Fibroblast of lung (primary cell): ENCODE data around the gene PARD6B. TPM values are rescaled to one million over a fixed set of nuclear protein-coding genes. Genes with fewer than 3 reads are reported as not detected.

Source experiments
- DNase-seq, 2 donors: peaks; one replicate each; pipeline versions ENCODE4 v3.0.0 to v3.0.0-alpha.2; 2010; ENCODE audit warnings: low read depth in 2 of 2
- H2AFZ ChIP-seq: 2 replicates; pipeline ENCODE4 v1.5.1; 2012; ENCODE audit warnings: low read length, control low read depth, inconsistent platforms
- H3K27ac ChIP-seq: 2 replicates; pipeline ENCODE4 v1.5.1; 2011; ENCODE audit warnings: low read length, control low read depth; ENCODE audit not compliant: insufficient read depth
- H3K27me3 ChIP-seq: 2 replicates; pipeline ENCODE4 v1.5.1; 2011; ENCODE audit warnings: mild to moderate bottlenecking, low read length; ENCODE audit not compliant: control insufficient read depth, insufficient read depth
- H3K36me3 ChIP-seq: 2 replicates; pipeline ENCODE4 v1.5.1; 2011; ENCODE audit warnings: low read length; ENCODE audit not compliant: control insufficient read depth, insufficient read depth
- H3K4me1 ChIP-seq: 2 replicates; pipeline ENCODE4 v1.5.1; 2011; ENCODE audit warnings: low read length; ENCODE audit not compliant: control insufficient read depth, insufficient read depth; ENCODE audit errors: extremely low read depth
- H3K4me2 ChIP-seq: 2 replicates; pipeline ENCODE4 v1.5.1; 2011; ENCODE audit warnings: low read length, control low read depth; ENCODE audit not compliant: insufficient read depth; ENCODE audit errors: extremely low read depth
- H3K4me3 ChIP-seq, 4 experiments: fragments of 200-600 bp in 1 of 4; sonication (generic) in 1 of 4; replicated peaks in 1 of 4; 2 replicates each; pipeline ENCODE4 v1.5.1; 2011 to 2016; ENCODE audit warnings: low read length in 4 of 4, low read depth in 3 of 4, mild to moderate bottlenecking in 3 of 4, control low read depth in 2 of 4, inconsistent platforms in 1 of 4, mixed read lengths in 1 of 4; ENCODE audit not compliant: insufficient read depth in 1 of 4; ENCODE audit errors: control extremely low read depth in 1 of 4
- H3K79me2 ChIP-seq: 2 replicates; pipeline ENCODE4 v1.5.1; 2012; ENCODE audit warnings: mild to moderate bottlenecking, low read length, inconsistent platforms; ENCODE audit not compliant: control insufficient read depth, insufficient read depth
- H3K9ac ChIP-seq: 2 replicates; pipeline ENCODE4 v1.5.1; 2011; ENCODE audit warnings: mild to moderate bottlenecking, low read length, control low read depth; ENCODE audit not compliant: insufficient read depth
- H3K9me3 ChIP-seq: 2 replicates; pipeline ENCODE4 v1.5.1; 2012; ENCODE audit warnings: low read depth, low read length; ENCODE audit not compliant: control insufficient read depth, insufficient read depth
- H4K20me1 ChIP-seq: 2 replicates; pipeline ENCODE4 v1.5.1; 2011; ENCODE audit warnings: low read length; ENCODE audit not compliant: control insufficient read depth, insufficient read depth; ENCODE audit errors: extremely low read depth
- EZH2 ChIP-seq: IDR thresholded peaks from 2 replicates; pipeline ENCODE4 v1.5.1; 2012; ENCODE audit warnings: low read length, control low read depth, mild to moderate bottlenecking; ENCODE audit errors: missing control alignments
- polyA plus RNA-seq, 2 donors: library from polyadenylated mRNA; depleted of rRNA in 1 of 2; stranded (reverse) in 1 of 2; unstranded in 1 of 2; fragments of >200 nt; gene quantifications; 2 replicates each; pipeline ENCODE4 v1.2.1, GENCODE V29; 2011 to 2012; ENCODE audit warnings: missing spikeins in 1 of 2
- total RNA-seq: library from RNA; depleted of rRNA; stranded (reverse); fragments of >200 nt; gene quantifications from 2 replicates; pipeline ENCODE4 v1.2.1, GENCODE V29; 2014
- TF ChIP-seq, protein P1 (sequence below), 2 donors: IDR thresholded peaks in 1 of 2; conservative IDR thresholded peaks in 1 of 2; 1 replicate in 1 of 2; 2 replicates in 1 of 2; pipeline ENCODE4 v1.5.1; 2011 to 2012; ENCODE audit warnings: low read length in 2 of 2, control low read depth in 1 of 2, inconsistent platforms in 1 of 2, low read depth in 1 of 2, mild to moderate bottlenecking in 1 of 2

Gene PARD6B
- total and polyA plus RNA-seq, 2 donors (not counting 1 experiment from before 2014, with no cell fraction given) = 0.30 to 0.83 TPM

DNA sequence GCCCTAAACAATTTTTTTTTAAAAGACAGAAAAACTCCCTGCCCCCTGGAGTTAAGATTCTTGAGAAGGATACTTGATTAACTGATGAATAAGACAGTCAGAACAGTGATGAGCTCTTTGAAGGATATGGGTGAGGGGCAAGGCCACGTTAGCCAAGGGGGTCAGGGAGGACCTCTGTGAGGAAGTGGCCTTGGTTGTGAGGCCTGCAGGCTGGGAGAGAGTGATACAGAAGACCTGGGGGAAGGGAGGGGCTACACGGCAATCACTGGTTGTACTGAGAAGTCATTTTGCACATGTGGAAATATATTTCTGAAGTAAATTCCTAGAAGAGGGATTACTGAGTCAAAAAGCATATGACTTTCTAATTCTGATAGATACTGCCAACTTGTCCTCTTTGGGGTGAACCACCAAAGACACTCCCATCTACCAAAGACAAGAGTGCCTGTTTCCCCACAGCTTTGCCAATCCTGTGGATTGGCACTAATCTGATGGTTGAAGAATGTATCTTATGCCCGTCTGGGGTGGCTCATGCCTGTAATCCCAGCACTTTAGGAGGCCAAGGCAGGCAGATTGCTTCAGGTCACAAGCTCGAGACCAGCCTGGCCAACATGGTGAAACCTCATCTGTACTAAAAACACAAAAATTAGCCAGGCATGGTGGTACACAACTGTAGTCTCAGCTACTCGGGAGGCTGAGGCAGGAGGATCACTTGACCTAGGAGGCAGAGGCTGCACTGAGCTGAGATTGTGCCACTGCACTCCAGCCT lies 41.2 kb downstream of the PARD6B start:
- no peak overlapping the region for H3K4me2 ChIP-seq
- H3K9me3 ChIP-seq = no peaks in the 10 kb centered on the region
- TF ChIP-seq, protein P1, sequence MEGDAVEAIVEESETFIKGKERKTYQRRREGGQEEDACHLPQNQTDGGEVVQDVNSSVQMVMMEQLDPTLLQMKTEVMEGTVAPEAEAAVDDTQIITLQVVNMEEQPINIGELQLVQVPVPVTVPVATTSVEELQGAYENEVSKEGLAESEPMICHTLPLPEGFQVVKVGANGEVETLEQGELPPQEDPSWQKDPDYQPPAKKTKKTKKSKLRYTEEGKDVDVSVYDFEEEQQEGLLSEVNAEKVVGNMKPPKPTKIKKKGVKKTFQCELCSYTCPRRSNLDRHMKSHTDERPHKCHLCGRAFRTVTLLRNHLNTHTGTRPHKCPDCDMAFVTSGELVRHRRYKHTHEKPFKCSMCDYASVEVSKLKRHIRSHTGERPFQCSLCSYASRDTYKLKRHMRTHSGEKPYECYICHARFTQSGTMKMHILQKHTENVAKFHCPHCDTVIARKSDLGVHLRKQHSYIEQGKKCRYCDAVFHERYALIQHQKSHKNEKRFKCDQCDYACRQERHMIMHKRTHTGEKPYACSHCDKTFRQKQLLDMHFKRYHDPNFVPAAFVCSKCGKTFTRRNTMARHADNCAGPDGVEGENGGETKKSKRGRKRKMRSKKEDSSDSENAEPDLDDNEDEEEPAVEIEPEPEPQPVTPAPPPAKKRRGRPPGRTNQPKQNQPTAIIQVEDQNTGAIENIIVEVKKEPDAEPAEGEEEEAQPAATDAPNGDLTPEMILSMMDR (conservative IDR thresholded peaks at IDR 0.05 in 1 of 2, IDR thresholded peaks at IDR 0.05 in 1 of 2; ENCODE audit: low read depth in 1 of 2, low read length in 2 of 2) = no peak
- no peak for TF ChIP-seq EZH2
- H3K36me3 ChIP-seq = no peaks in the 10 kb centered on the region
- no peaks in the 10 kb centered on the region for H3K4me1 ChIP-seq
- H3K27me3 ChIP-seq = no peaks in the 10 kb centered on the region
- no peaks in the 10 kb centered on the region for H3K79me2 ChIP-seq
- H3K9ac ChIP-seq = no peak overlapping the region
- no peaks in the 10 kb centered on the region for H4K20me1 ChIP-seq
- no peak overlapping the region for H3K27ac ChIP-seq
- H2AFZ ChIP-seq = no peak overlapping the region
- DNase-seq = no peak
- no peak overlapping the region for H3K4me3 ChIP-seq

DNA sequence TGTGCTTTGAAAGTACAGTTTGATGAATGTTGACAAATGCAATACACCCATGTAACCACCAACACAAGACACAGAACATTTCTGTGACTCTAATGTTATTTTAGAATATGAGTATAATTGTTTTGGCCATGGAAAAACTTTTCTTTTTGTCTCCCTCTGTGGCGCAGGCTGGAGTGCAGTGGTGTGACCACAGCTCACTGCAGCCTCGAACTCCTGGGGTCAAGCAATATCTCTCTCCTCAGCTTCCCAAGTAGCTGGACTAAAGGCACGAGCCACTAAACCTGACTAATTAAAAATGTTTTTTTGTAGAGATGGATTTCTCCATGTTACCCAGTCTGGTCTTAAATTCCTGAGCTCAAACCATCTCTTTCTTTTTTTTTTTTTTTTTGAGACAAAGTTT lies 43.1 kb downstream of the PARD6B start:
- Histone ChIP-seq H3K9me3 (no peaks in the 10 kb centered on the region), H3K79me2 (no peaks in the 10 kb centered on the region), H3K4me1 (no peaks in the 10 kb centered on the region), H2AFZ (no peak overlapping the region), H3K4me2 (no peak overlapping the region), H3K4me3 (no peak overlapping the region), H3K9ac (no peak overlapping the region), H4K20me1 (no peaks in the 10 kb centered on the region), H3K36me3 (no peaks in the 10 kb centered on the region), H3K27me3 (no peaks in the 10 kb centered on the region), H3K27ac (no peak overlapping the region)
- TF ChIP-seq, protein P1 (conservative IDR thresholded peaks at IDR 0.05 in 1 of 2, IDR thresholded peaks at IDR 0.05 in 1 of 2; ENCODE audit: low read depth in 1 of 2, low read length in 2 of 2) = no peak
- TF ChIP-seq EZH2 = no peak
- DNase-seq = no peak

DNA sequence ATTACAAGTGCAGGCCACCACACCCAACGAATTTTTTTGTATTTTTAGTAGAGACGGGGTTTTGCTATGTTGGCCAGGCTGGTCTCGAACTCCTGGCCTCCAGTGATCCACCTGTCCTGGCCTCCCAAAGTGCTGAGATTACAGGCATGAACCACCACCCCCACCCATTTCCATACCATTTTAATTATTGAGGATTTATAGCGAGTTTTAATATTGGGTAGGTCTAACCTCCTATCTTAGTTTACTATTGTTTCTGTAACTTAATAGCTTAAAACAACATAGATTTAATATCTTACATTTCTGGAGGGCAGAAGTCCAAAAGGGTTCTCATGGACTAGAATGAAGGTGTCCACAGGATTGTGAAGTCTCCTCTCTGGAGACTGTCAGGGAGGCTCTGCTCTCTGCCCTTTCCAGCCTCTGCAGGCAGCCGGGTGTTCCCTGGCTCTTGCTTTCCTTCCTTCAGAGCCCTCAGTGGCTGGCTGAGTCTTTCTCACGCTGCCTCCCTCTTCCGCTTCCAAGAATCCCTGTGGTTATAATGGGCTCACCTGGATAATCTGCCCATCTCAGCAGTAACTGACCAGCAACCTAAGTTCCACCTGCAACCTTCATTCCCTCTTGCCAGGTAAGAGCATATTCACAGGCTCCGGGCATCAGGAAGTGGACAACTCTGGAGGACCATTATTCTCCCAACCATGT lies 44.9 kb downstream of the PARD6B start:
- no peak overlapping the region for H3K4me3 ChIP-seq
- no peak overlapping the region for H3K4me2 ChIP-seq
- TF ChIP-seq EZH2 = no peak
- TF ChIP-seq, protein P1 (conservative IDR thresholded peaks at IDR 0.05 in 1 of 2, IDR thresholded peaks at IDR 0.05 in 1 of 2; ENCODE audit: low read depth in 1 of 2, low read length in 2 of 2) = no peak
- H3K79me2 ChIP-seq = no peaks in the 10 kb centered on the region
- no peaks in the 10 kb centered on the region for H3K36me3 ChIP-seq
- DNase-seq = no peak
- no peak overlapping the region for H3K9ac ChIP-seq
- no peak overlapping the region for H3K27ac ChIP-seq
- no peak overlapping the region for H2AFZ ChIP-seq
- H4K20me1 ChIP-seq = no peaks in the 10 kb centered on the region
- no peaks in the 10 kb centered on the region for H3K4me1 ChIP-seq
- H3K27me3 ChIP-seq = no peaks in the 10 kb centered on the region
- no peaks in the 10 kb centered on the region for H3K9me3 ChIP-seq
